Prostate gland (tissue), 2 donors: ENCODE data around the gene HHIPL1. TPM values are rescaled to one million over a fixed set of nuclear protein-coding genes. Genes with fewer than 3 reads are reported as not detected.

Source experiments
- DNase-seq: peaks from one replicate; pipeline ENCODE4 v3.0.0-alpha.2; 2019; ENCODE audit warnings: low spot score
- H3K27ac ChIP-seq, 2 donors: fragments of 200-600 bp; sonication (generic); 2 replicates each; pipeline ENCODE4 v1.5.1; 2017 to 2019
- H3K27me3 ChIP-seq: fragments of 200-600 bp; sonication (generic); replicated peaks from 2 replicates; pipeline ENCODE4 v1.5.1; 2019; ENCODE audit not compliant: insufficient read depth
- H3K36me3 ChIP-seq, 2 donors: fragments of 200-600 bp; sonication (generic); 1 replicate in 1 of 2; 2 replicates in 1 of 2; pipeline versions ENCODE4 v1.5.1 to v1.8.1; 2017 to 2019
- H3K4me1 ChIP-seq: fragments of 200-600 bp; sonication (generic); replicated peaks from 2 replicates; pipeline ENCODE4 v1.5.1; 2019
- H3K4me3 ChIP-seq, 2 donors: fragments of 200-600 bp; sonication (generic); 2 replicates each; pipeline ENCODE4 v1.5.1; 2017 to 2019
- H3K9me3 ChIP-seq: fragments of 200-600 bp; sonication (generic); 2 replicates; pipeline ENCODE4 v1.5.1; 2017
- CTCF ChIP-seq, 4 experiments: fragments of 200-600 bp in 2 of 4; fragments of 450-650 bp in 2 of 4; sonication (generic) in 2 of 4; IDR thresholded peaks; 1 replicate in 3 of 4; 2 replicates in 1 of 4; pipeline ENCODE4 v1.5.1; 2016 to 2019; ENCODE audit warnings: antibody characterized with exemption in 4 of 4, mild to moderate bottlenecking in 2 of 4, moderate library complexity in 2 of 4
- POLR2A ChIP-seq: fragments of 450-650 bp; IDR thresholded peaks from one replicate; pipeline ENCODE4 v1.6.1; 2016; ENCODE audit warnings: antibody characterized with exemption, mild to moderate bottlenecking
- POLR2AphosphoS5 ChIP-seq: sonication (generic); formaldehyde crosslinking; IDR thresholded peaks from one replicate; pipeline ENCODE4 v1.6.1; 2017; ENCODE audit warnings: antibody characterized with exemption
- WGBS: methylation state at CpG from one replicate; pipeline ENCODE4 v1.1.5; 2018; 5-methylcytosine and 5-hydroxymethylcytosine counted together
- intact Hi-C: fragments of 100-400 bp; cut with DNase I; formaldehyde crosslinking; loops from one replicate; pipeline ENCODE4 v1.14.2; 2022
- total RNA-seq, 2 donors: library from RNA; depleted of rRNA; stranded (reverse); fragments of >200 nt; gene quantifications; one replicate each; pipeline ENCODE4 v1.1.0, GENCODE V29; 2016

HHIPL1 gene
- total RNA-seq, 2 donors from 2014 or later = 2.8 to 4.5 TPM

GRCh38 chr14:99685596-99685995, 40.7 kb downstream of the HHIPL1 start:
- peaks cover 7% of the 10 kb centered on the region for H3K4me1 ChIP-seq
- H3K9me3 ChIP-seq = no peaks in the 10 kb centered on the region
- no peaks in the 10 kb centered on the region for H3K27me3 ChIP-seq
- H3K36me3 ChIP-seq = no peaks in the 10 kb centered on the region
- H3K4me3 ChIP-seq = no peak overlapping the region
- no peak for DNase-seq
- H3K27ac ChIP-seq = no peak overlapping the region
- intact Hi-C loops = loop anchor here (5.0 kb wide), 1 partner anchor 107 kb away; the partner anchor contains the start of gene EML1
- WGBS = 52% methylated on average over 1 of the region's 1 CpG
- TF ChIP-seq CTCF (IDR thresholded peaks at IDR 0.05) (no peak), POLR2A (no peak)

- DNase-seq = no peak
- peaks cover 7% of the 10 kb centered on the region for H3K4me1 ChIP-seq
- H3K27me3 ChIP-seq = no peaks in the 10 kb centered on the region
- no peak overlapping the region for H3K27ac ChIP-seq
- intact Hi-C loops = loop anchor here (5.0 kb wide), 1 partner anchor 106 kb away; the partner anchor contains the start of gene EML1
- no peaks in the 10 kb centered on the region for H3K9me3 ChIP-seq
- no peaks in the 10 kb centered on the region for H3K36me3 ChIP-seq
- TF ChIP-seq POLR2A (no peak), CTCF (IDR thresholded peaks at IDR 0.05) (no peak), POLR2AphosphoS5 (no peak)
- H3K4me3 ChIP-seq = no peak overlapping the region
- 85% methylated on average over 8 of the region's 8 CpGs for WGBS
Measured at GRCh38 chr14:99686557-99687283, 41.8 kb downstream of the HHIPL1 start.

- 70% methylated on average over 12 of the region's 12 CpGs for WGBS
- Histone ChIP-seq H3K4me3 (no peak overlapping the region), H3K4me1 (peaks cover 7% of the 10 kb centered on the region), H3K9me3 (no peaks in the 10 kb centered on the region), H3K27ac (no peak overlapping the region), H3K36me3 (no peaks in the 10 kb centered on the region), H3K27me3 (no peaks in the 10 kb centered on the region)
- intact Hi-C loops = loop anchor here (5.0 kb wide), 1 partner anchor 105 kb away; the partner anchor contains the start of gene EML1
- no peak for TF ChIP-seq POLR2AphosphoS5
- peak in 1 of 4 experiments; percentile 18 for TF ChIP-seq CTCF (IDR thresholded peaks at IDR 0.05)
- no peak for DNase-seq
Measured at GRCh38 chr14:99687284-99688209, 42.6 kb downstream of the HHIPL1 start.

- Histone ChIP-seq H3K36me3 (no peaks in the 10 kb centered on the region), H3K4me1 (peaks cover 3% of the 10 kb centered on the region), H3K27ac (no peak overlapping the region), H3K9me3 (no peaks in the 10 kb centered on the region), H3K4me3 (no peak overlapping the region), H3K27me3 (no peaks in the 10 kb centered on the region)
- DNase-seq = no peak
- intact Hi-C loops = loop anchor here (5.0 kb wide), 1 partner anchor 104 kb away; the partner anchor contains the start of gene EML1
- TF ChIP-seq POLR2AphosphoS5 = no peak
- no peak for TF ChIP-seq POLR2A
- no peak for TF ChIP-seq CTCF (IDR thresholded peaks at IDR 0.05)
- 58% methylated on average over 10 of the region's 10 CpGs for WGBS
Measured at GRCh38 chr14:99688210-99688581, 43.3 kb downstream of the HHIPL1 start.
